Erythroblast (primary cell): ENCODE results near the gene ANAPC2.

ENCODE experiments used
- GATA1 ChIP-seq: IDR thresholded peaks from 2 replicates; pipeline ENCODE4 v1.6.1; 2011; ENCODE audit warnings: low read depth, mild to moderate bottlenecking, control low read depth, low read length, moderate library complexity
- POLR2A ChIP-seq: IDR thresholded peaks from 2 replicates; pipeline ENCODE4 v1.6.1; 2011; ENCODE audit warnings: mild to moderate bottlenecking, low read length

GRCh38 chr9:137134191-137134590, 54.2 kb downstream of the ANAPC2 start:
- TF ChIP-seq POLR2A (no peak), GATA1 (no peak)
